HepG2 (cell line): ENCODE results near the gene NTRK2.

Experiments
- CTCF ChIP-seq: sonication (generic); formaldehyde crosslinking; IDR thresholded peaks from 2 replicates; pipeline ENCODE4 v1.5.0; 2020; ENCODE audit warnings: mild to moderate bottlenecking, missing genetic modification reagents, moderate library complexity
- NCOA2 ChIP-seq: sonication (generic); formaldehyde crosslinking; IDR thresholded peaks from 2 replicates; pipeline ENCODE4 v1.8.0; 2022; ENCODE audit warnings: inconsistent platforms
- RAD21 ChIP-seq: fragments of 450-650 bp; formaldehyde crosslinking; IDR thresholded peaks from 2 replicates; pipeline ENCODE4 v1.5.0; 2020; ENCODE audit warnings: mild to moderate bottlenecking
- TCF7 ChIP-seq: sonication (generic); IDR thresholded peaks from 2 replicates; pipeline ENCODE4 v1.6.1; 2016; ENCODE audit warnings: antibody characterized with exemption, low read depth
- ZNF616 ChIP-seq: sonication (generic); formaldehyde crosslinking; IDR thresholded peaks from 2 replicates; pipeline ENCODE4 v1.5.0; 2020; ENCODE audit warnings: low read depth, mild to moderate bottlenecking, missing genetic modification reagents
- ZNF891 ChIP-seq: sonication (generic); formaldehyde crosslinking; IDR thresholded peaks from 2 replicates; pipeline ENCODE4 v1.5.0; 2020; ENCODE audit warnings: mild to moderate bottlenecking, missing genetic modification reagents

GRCh38 chr9:84756731-84757130, 87.2 kb downstream of the NTRK2 start:
- TF ChIP-seq ZNF891 (CRISPR knock-in tag), result no peak
- no peak for TF ChIP-seq RAD21 (CRISPR knock-in tag)
- no peak for TF ChIP-seq TCF7
- no peak for TF ChIP-seq NCOA2 (CRISPR knock-in tag)
- no peak for TF ChIP-seq ZNF616 (CRISPR knock-in tag)
- no peak for TF ChIP-seq CTCF (CRISPR knock-in tag)
